Measurements from ENCODE around the gene XG.

DNA sequence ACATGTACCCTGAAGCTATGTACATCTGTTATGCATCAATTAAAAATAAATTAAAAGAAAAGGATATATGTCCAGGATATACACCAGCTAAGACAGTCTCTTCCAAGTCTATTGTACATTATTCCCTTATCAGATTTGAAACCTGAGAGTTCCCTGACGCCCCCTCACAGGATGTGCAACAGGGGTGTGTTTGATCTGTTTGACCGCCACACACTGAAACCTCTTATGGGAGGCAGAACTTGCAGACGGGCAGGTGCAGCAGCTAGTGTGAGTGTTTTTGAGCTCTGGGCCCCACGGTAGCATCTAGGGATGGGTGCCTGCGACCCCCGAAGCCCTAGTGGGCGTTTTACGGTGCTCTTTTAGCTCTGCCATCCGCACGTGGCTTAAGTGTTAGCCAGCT is 4.7 kb downstream of the XG start:
- no peak for TF ChIP-seq CTCF (IDR thresholded peaks at IDR 0.05; ENCODE audit: control extremely low read depth in 1 of 3, insufficient read depth in 1 of 3, low read depth in 1 of 3, low read length in 3 of 3)
- no peak for TF ChIP-seq HDAC2 (IDR thresholded peaks at IDR 0.05; ENCODE audit: borderline replicate concordance in 1 of 2, low read depth in 2 of 2, low read length in 2 of 2)
- no peak for TF ChIP-seq EP300 (IDR thresholded peaks at IDR 0.05; ENCODE audit: borderline replicate concordance in 1 of 2, low read depth in 2 of 2, low read length in 2 of 2)
- TF ChIP-seq POLR2A (IDR thresholded peaks at IDR 0.05; ENCODE audit: control extremely low read depth in 1 of 2, low read depth in 2 of 2, low read length in 2 of 2) = no peak
- no peak for TF ChIP-seq PHF8 (conservative IDR thresholded peaks at IDR 0.05; ENCODE audit: low read depth, low read length)
- TF ChIP-seq CREB1 (IDR thresholded peaks at IDR 0.05) = no peak
